GM18520 (cell line): ENCODE measurements around the gene PACSIN2.
"Not testable (repeated sequence)": the region's sequence is repeated elsewhere in the genome, so short reads cannot be mapped to it uniquely, and the experiment has no call there.

Source experiments
- ATAC-seq: cut with Tn5 transposase; IDR thresholded peaks from one replicate; pipeline ENCODE4 v1.9.1; 2021; ENCODE audit not compliant: unreplicated experiment

The PACSIN2 gene

DNA sequence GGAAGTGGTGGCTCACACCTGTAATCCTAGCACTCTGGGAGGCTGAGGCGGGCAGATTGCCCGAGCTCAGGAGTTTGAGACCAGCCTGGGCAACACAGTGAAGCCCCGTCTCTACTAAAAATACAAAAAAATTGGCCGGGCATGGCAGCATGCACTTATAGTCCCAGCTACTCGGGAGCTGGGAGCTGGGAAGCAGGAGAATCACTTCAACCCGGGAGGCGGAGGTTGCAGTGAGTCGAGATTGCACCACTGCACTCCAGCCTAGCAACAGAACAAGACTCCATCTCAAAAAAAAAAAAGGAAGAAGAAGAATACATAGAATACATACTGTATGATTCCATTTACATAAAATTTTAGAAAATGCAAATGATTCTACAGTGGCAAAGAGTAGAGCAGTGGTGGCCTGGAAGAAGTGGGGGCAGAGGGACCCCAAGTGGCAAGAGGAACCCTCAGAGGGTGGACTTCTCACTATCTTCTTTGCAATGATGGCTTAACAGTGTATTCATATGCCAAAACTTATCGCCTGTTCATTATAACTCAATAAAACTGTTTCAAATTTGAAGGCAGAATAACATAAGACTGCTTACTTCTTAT, 22.0 kb downstream of the PACSIN2 start:
- no peak for ATAC-seq

DNA sequence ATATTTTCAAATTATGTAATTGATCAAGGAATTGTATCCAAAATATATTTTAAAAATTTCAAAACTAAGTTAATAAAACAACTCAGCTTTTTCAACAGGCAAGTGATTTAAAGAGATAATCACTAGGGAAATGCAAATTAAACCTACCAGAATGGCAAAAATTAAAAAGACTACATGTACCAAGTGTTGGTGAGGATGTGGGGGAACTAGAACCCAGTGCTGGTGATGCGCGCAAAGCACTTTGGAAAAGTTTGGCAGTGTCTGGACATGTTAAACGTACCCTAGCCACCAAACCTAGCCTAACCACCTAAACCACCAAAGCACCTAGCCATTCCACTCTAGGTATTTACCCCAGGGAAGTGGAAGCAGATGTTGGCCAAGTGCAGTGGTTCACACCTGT, 22.9 kb downstream of the PACSIN2 start:
- ATAC-seq, result no peak

DNA sequence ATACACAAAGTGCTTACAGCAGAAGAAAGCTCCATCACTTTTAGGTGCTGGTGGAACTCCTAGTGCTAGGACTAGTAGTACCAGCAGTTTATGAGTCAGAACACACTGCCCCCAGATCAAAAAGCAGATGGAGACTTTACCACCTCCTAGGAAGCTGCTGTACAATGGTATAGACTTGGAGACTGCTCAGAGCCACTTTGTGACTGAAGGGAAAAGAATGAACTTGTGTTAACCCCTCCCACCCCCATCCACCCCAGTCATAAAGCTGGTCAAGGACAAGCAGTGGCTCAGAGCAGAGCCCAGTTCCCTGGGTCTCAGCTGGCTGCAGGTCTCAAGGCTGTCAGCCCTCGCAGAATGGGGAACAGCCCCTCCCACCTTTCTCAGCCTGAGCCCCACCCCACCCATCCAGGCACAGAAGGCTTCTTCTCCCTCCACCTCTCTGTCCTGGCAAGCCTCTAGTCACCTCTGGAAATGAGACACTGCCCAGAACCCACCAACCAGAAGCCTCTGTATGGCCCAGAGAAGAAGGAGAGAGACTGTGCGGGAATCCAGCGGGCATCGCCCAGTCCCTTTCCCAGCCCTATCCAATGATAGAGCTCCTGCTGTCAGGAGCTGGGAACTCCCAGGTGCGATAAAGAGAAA, 23.8 kb downstream of the PACSIN2 start:
- no peak for ATAC-seq

DNA sequence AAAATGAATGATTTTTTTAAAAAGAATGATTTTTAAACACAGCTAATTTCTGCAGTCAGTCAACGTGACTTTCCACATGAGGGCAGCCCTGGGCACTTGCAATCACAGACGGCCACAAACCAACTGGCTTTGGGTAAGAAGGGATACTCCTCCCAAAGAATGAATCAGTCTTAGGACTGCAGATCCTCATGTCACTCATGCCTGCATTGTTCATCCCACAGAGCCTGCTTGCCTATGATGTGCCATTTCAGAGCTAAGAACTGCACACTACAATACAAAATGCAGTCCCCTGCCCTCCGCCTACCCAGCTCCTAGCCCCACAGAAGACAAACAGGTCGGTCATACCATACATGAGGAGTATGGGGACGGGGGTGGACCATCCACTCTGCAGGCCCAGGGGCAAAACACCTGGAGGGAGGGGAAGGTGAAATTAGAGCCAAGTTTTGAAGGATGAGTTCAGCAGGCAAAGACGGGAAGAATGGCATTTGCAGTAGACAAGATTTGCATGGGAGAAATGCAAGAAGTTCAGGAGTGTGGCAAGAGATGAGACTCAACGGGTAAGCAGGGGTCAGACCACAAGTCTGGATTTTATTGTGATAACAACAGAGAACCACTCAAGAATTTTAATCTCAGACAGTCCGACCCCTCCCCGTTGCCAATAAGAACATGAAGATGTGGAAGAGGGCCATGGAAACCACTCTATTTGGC, 24.7 kb downstream of the PACSIN2 start:
- ATAC-seq, result no peak

DNA sequence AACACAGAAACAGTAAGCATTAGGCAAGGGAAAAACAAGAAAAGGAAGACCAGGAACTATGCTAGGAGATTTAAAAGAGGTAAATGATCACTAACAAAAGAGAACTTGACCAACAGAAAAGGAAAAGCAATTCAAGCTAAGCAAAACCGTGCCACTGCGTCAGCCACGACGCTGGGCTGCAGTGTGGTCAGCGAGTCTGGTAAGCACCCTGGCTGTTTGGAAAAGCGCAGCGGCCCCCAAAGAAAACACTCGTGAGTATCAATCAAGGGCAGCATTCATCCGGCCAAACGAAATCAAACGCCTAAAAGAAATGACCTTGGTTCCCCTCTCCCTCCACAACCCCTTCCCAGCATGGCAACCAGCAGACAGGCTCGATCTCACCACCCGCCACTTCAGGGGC, 28.8 kb downstream of the PACSIN2 start:
- ATAC-seq, result no peak

DNA sequence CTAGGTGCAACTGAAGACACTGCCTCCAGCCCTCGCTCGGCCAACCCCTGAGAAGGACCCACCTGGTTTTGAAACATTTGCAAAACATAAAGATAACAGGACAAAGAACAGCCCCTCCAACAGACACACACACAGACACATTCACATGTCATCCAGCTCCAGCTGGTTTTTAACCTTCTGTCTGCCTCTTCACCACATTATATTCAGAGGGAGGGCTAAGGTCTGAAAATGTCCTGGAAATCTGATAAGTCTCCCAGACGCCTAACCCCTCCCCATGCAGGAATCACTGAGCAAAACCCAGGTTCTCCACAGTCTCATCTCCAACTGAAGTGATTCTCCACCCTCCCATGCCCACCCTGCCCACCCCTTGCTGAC, 29.4 kb downstream of the PACSIN2 start:
- ATAC-seq, result no peak

DNA sequence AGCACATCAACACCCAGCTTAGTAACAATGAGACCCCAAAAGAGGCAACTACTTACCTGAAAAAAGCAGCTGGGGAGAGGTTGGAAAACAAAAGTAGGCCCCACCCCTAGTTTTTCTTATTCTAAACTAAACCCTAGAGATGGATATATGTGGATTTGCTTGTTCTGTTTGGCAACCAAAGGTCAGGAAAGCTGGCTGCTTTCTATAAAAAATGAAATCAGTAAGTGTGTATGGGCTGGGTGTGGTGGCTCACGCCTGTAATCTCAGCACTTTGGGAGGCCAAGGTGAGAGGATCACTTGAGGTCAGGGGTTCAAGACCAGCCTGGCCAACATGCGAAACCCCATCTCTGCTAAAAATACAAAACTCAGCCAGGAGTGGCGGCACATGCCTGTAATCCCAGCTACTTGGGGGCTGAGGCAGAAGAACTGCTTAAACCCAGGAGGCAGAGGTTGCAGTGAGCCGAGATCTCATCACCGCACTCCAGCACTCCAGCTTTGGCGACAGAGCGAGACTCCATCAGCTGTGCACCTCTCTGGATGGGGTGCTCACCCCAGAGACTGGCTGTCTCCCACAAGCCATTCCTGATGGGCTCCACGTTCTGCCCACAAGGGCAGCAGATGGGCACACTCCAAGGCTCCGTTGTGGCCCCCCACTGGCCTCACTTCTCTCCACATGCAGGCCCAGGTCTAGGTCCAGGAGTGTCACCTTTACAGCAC, 30.0 kb downstream of the PACSIN2 start:
- ATAC-seq, result no peak

DNA sequence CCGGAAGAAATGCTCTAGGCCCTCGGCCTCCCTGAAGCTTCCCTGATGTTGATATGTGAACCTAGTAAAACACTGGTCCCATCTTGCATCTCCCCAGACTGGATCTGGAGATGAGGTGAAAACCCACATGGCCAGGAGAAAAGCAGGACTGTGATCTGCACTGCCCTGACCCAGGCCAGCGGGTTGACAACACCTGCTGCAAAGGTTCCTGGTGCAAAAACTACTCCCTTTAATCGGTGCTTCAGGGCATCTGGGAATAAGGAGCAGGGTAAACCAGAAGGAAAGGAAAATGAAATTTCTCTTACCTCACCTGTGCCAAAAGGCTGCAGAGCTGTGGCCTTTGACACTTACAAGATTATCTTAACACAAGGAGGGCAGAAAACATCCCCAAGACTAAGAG, 30.6 kb downstream of the PACSIN2 start:
- no peak for ATAC-seq

DNA sequence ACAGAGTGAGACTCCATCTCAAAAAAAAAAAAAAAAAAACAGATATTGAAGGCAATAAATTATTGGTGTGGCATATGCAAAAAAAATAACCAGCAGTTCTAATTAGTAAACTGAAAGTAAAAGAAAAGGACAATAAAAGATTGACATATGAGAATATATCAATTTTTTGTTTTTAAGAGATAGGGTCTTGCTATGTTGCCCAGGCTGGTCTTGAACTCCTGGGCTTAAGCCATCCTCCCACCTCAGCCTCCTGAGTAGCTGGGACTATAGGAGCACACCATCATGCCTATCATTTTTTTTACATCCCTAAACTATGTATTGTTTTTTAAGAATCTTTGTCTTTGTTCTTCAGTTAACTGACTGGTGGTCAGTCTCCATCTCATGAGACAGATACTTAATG, 31.5 kb downstream of the PACSIN2 start:
- ATAC-seq, result no peak

DNA sequence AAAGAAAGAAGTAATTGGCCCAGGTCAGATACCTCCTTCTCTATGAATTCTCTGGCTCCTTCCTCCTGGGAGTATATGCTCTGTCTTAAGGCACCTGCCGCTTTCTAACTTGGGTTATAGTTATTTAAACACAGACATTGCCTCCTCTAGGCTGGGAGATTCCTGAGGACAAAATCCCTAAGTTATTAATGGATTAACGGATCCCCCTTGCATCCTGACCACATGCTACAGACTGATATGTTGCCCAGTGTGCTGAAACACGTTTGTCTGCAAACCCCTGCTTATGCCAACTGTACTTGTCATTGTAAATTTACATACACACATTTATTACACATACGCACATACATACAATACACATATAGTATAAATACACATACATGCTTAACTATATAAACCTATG, 35.3 kb downstream of the PACSIN2 start:
- no peak for ATAC-seq

DNA sequence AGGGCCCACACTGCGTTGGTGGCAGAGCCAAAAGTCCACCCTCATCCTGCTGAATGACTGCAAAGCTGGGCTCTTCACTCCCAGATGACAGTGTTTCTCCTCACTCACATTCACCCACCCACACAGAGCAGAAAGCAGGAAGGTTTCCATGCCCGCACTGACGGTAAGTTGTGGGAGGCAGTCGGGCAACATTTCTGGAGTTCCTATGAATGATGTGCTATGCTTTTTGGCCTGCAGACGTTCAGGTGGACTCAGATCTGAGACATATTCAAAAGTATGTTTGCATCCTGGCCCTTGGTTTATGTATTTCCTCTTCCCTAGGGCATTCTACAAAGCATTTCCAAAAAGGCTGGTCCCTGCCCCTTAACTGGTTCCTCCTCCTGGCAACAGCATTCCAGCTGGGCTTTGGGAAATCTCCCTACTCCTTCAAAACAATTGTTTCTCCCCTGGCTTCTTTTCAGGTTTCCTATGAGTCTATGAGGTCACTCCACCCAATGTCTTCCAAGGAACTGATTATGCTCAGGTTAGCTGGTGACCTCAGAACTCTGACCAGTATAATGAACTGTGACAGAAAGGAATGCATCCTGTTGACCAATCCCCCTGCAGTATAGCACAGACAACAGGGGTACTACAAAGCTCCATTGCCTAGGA, 36.4 kb downstream of the PACSIN2 start:
- ATAC-seq, result no peak

DNA sequence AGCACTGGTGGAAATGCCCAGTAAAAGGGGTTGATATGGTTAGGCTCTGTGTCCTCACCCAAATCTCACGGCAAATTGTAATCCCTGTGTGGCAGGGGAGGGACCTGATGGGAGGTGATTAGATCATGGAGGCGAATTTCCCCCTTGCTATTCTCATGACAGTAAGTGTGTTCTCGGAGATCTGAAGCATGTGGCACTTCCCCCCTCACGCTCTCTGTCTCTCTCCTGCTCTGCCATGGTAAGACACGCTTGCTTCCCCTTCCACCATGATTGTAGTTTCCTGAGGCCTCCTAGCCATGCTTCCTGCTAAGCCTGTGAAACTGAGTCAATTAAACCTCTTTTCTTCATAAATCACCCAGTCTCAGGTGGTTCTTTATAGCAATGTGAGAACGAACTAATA, 37.4 kb downstream of the PACSIN2 start:
- no peak for ATAC-seq

DNA sequence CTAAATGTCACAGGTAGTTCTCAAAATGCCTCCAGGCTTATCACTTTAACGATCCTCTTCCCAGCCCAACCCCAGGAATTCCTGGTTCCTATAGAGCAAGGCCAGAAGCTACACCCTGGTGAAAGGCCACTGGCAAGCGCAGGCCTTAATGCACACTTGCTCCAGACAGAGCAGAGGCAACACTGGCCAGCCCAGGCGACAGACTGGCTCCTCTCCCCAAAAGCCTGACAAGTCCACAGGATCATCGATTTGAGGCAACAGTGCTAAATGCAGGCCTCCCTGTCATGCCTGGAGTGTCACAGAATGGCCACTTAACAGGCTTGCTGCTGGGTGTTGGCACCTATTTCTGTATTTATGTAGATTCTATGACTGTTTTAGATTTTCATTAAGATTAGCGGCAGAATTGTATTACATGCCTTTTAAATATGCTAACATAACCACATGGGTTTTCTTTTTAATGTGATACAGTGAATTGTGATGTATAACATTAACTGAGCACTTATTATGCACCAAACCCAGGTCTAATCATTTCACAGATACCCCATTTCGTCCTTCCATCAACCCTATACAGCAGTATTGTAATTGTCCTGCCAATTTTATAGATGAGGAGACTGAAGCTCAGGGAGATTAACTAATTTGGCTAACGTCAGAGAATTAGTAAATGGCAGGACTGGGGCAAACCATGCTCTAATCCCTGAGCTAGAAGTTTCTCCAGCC, 38.6 kb downstream of the PACSIN2 start:
- no peak for ATAC-seq

DNA sequence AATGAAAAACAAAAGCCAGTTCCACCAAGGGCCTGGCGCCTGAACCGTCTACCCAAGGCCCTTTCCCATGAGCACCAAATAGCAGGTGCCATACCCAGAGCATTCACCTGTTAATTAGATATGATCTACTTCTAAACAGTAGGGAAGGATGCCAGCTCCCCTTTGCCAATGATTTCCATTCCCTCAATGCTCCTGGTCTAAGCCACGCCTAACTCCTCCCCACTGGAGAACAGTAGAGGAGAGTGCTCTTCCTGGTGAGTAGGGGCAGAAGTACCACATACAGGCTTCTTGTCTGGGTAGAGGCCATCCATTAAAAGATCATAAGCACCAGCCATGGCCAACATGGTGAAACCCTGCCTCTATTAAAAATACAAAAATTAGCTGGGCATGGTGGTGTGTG, 40.7 kb downstream of the PACSIN2 start:
- no peak for ATAC-seq

DNA sequence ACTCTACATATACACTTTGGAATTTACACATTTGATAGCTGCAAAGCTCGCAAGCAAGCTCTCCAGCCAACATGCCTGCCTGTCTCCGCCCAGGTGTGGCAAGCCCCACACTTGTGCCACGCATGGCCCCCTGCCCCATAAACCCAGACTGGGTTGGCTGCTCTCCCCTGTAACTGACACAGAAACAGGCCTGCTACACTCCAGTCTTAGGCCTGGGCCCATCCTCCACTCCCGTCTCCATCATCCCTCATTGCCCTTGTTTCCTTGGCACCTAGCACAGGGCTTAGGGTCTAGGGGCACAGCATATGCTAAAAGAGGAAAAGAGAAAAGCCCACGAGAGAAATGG, 41.4 kb downstream of the PACSIN2 start:
- no peak for ATAC-seq

DNA sequence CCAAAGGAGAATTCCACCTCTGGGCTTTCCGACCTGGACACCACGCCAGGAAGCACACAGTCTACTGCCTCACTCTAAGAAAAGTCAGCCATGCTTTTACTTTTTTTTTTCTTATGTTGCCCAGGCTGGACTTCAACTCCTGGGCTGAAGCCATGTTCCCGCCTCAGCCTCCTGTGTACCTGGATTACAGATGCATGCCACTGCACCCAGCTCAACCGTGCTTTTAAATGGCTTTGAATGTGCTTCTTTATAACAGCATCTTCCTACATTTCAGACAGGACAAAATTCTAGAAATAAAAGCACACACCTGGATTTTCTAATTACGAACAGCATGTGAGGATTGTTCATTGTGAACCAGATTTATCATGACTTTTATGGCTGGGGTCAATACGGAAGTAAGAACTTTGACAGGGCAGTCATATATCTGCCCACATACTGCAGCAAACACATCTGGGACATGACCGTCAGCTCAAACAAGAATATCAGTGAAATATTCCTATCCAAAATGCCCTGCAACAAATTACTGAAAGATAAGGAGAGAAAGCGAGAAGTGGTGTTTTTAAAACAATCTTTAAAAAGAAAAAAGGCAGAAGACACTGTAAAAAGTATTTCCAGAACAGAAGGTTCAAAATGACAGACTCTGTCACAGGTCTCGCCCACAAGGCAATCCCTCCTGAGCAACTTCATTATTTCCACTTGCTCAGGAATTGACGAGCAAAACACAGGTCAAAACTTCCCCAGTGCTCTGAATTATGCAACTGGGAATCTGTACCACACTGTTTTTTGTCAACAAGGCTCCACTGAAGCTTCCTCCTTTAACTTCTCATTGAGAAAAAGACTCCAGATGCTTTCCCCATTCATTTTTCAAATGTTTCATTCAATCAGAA, 42.1 kb downstream of the PACSIN2 start:
- ATAC-seq, result no peak

DNA sequence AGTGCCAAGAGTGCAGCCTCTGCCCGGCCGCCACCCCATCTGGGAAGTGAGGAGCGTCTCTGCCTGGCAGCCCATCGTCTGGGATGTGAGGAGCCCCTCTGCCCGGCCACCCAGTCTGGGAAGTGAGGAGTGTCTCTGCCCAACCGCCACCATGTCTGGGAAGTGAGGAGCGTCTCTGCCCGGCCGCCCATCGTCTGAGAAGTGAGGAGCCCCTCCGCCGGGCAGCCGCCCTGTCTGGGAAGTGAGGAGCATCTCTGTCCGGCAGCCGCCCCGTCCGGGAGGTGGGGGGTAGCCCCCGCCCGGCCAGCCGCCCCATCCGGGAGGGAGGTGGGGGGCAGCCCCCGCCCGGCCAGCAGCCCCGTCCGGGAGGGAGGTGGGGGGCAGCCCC, 43.5 kb downstream of the PACSIN2 start:
- not testable (repeated sequence) for ATAC-seq

DNA sequence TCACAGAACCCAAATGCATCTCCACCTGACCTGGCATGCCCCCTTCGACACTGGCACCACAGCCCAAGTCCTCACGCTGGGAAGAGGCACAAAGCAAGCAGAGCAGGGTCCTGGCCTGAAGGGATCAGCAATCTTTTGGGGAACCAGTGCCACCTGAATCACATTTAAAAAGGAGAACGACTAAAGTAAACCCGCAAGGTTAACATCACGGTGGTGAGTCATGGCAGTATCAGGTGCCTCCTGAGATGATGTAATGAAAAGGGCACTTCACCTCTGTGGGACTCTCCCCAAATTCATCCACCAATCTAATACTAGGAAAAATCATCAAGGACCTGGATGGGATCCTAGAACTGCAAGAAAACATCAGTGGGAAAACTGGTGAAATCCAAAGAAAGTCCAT, 44.9 kb downstream of the PACSIN2 start:
- ATAC-seq, result no peak

DNA sequence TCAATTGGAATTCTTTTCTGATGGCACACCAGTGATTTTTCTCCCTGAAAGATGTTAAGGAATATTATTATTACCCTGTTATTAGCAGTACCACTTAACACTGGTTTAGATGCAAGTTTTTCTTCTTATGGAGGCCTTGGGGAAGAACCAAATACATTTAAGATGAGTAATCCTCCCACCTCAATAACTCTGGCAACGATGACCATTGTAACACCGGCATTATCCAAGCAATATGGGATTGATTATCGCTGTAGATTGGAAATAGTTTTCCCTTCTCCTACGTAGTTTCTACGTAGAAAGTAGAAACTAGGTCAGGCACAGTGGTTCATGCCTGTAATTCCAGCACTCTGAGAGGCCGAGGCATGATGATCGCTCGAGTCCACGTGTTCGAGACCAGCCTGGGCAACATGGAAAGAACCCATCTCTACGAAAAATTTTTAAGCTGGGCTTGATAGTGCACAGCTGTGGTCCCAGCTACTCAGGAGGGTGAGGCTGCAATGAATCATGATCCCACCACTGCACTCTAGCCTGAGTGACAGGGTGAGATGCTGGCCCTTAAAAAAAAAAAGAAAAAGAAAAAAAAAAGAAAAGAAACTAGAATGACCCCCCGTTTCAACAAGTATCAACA, 45.5 kb downstream of the PACSIN2 start:
- no peak for ATAC-seq

DNA sequence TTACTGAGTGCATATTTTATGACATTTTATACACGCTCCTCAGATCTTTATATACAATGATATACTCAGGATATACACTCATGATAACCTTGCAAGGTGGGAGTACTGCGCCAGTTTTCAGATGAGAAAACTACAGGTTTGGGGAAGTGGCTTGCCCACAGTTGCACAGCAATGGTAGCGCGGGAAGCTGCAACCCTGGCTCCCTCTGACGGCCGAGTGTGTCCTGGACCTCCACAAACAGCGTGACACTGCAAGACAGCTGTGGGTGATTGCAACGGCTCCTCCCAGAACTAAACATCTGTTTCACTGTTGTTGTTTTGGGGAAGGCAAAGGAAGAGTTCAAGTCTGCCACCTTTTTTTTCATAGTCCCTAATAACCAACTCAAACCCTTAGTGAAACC, 47.0 kb downstream of the PACSIN2 start:
- no peak for ATAC-seq
